ENCODE results near the gene UMAD1.

- TF ChIP-seq MAX (IDR thresholded peaks at IDR 0.05), result no peak
- TF ChIP-seq YY1 (IDR thresholded peaks at IDR 0.05; ENCODE audit: low read depth), result no peak
- no peak for TF ChIP-seq CEBPB (IDR thresholded peaks at IDR 0.05)
- TF ChIP-seq TAF1 (IDR thresholded peaks at IDR 0.05; ENCODE audit: low read depth), result no peak
- TF ChIP-seq EP300 (IDR thresholded peaks at IDR 0.05; ENCODE audit: borderline replicate concordance), result no peak
- no peak for TF ChIP-seq CREB1 (IDR thresholded peaks at IDR 0.05; ENCODE audit: low read depth)
- no peak for TF ChIP-seq TCF12 (IDR thresholded peaks at IDR 0.05; ENCODE audit: low read depth)
- no peak for TF ChIP-seq NFIC (IDR thresholded peaks at IDR 0.05)
- TF ChIP-seq REST (IDR thresholded peaks at IDR 0.05; ENCODE audit: low read depth), result no peak
- no peak for TF ChIP-seq FOXM1 (IDR thresholded peaks at IDR 0.05; ENCODE audit: borderline replicate concordance, low read depth)
- no peak for TF ChIP-seq RAD21 (IDR thresholded peaks at IDR 0.05; ENCODE audit: low read depth)
- no peak for TF ChIP-seq TEAD4 (IDR thresholded peaks at IDR 0.05)
Observed at GRCh38 chr7:7736671-7737070, 96.1 kb downstream of the UMAD1 start.

All from Ishikawa (cell line).